Right lobe of liver (tissue), 4 donors: ENCODE data around the gene NUBPL.

Experiments used
- CTCF ChIP-seq, 4 donors: fragments of 200-600 bp in 3 of 4; fragments of 450-650 bp in 1 of 4; IDR thresholded peaks; one replicate each; pipeline versions ENCODE4 v1.5.1 to v1.8.0; 2016 to 2022; ENCODE audit warnings: antibody characterized with exemption in 4 of 4, mild to moderate bottlenecking in 2 of 4
- POLR2A ChIP-seq: fragments of 450-650 bp; IDR thresholded peaks from one replicate; pipeline ENCODE4 v1.6.1; 2017; ENCODE audit warnings: antibody characterized with exemption, mild to moderate bottlenecking
- donor health status: DM: no; HTN: no; CAD: no.
- donor health status: DM: no; HTN: no; CAD: no.
- donor health status: DM: no; HTN: yes; CAD: no.

GRCh38 chr14:31881531-31882310 is 320.5 kb downstream of the NUBPL start:
- no peak for TF ChIP-seq CTCF (IDR thresholded peaks at IDR 0.05)
- no peak for TF ChIP-seq POLR2A
